ENCODE results near the gene KCNIP4.

Gene KCNIP4

GRCh38 chr4:20698382-20698781 is 1250.2 kb downstream of the KCNIP4 start:
- no peak for DNase-seq

- DNase-seq = no peak
Measured at GRCh38 chr4:20696815-20697214, 1251.8 kb downstream of the KCNIP4 start.

- no peak for DNase-seq
Measured at GRCh38 chr4:20687864-20688263, 1260.7 kb downstream of the KCNIP4 start.

GRCh38 chr4:20684852-20685763 is 1263.5 kb downstream of the KCNIP4 start:
- peak; percentile 3 for DNase-seq

GRCh38 chr4:20683766-20684165 is 1264.8 kb downstream of the KCNIP4 start:
- DNase-seq = no peak

- DNase-seq = no peak
Measured at GRCh38 chr4:20682853-20683252, 1265.7 kb downstream of the KCNIP4 start.

- DNase-seq = no peak
Measured at GRCh38 chr4:20681271-20681670, 1267.3 kb downstream of the KCNIP4 start.

GRCh38 chr4:20680736-20681135 is 1267.8 kb downstream of the KCNIP4 start:
- no peak for DNase-seq

GRCh38 chr4:20679951-20680350 is 1268.6 kb downstream of the KCNIP4 start:
- no peak for DNase-seq
